Hair follicle dermal papilla cell (primary cell): Measurements from ENCODE around the gene ZDHHC18. TPM values are rescaled to one million over a fixed set of nuclear protein-coding genes. Genes with fewer than 3 reads are reported as not detected.

Source experiments
- small RNA-seq: library from RNA; depleted of rRNA; stranded (forward); fragments of <200 nt; gene quantifications from one replicate; pipeline ENCODE3, GENCODE V24; 2012
- total RNA-seq: library from RNA; depleted of rRNA; stranded (reverse); fragments of >200 nt; gene quantifications from 2 replicates; pipeline ENCODE4 v1.2.3, GENCODE V29; 2012

ZDHHC18 gene
- 19.1 and 20.8 TPM in 2 replicates for total RNA-seq

DNA sequence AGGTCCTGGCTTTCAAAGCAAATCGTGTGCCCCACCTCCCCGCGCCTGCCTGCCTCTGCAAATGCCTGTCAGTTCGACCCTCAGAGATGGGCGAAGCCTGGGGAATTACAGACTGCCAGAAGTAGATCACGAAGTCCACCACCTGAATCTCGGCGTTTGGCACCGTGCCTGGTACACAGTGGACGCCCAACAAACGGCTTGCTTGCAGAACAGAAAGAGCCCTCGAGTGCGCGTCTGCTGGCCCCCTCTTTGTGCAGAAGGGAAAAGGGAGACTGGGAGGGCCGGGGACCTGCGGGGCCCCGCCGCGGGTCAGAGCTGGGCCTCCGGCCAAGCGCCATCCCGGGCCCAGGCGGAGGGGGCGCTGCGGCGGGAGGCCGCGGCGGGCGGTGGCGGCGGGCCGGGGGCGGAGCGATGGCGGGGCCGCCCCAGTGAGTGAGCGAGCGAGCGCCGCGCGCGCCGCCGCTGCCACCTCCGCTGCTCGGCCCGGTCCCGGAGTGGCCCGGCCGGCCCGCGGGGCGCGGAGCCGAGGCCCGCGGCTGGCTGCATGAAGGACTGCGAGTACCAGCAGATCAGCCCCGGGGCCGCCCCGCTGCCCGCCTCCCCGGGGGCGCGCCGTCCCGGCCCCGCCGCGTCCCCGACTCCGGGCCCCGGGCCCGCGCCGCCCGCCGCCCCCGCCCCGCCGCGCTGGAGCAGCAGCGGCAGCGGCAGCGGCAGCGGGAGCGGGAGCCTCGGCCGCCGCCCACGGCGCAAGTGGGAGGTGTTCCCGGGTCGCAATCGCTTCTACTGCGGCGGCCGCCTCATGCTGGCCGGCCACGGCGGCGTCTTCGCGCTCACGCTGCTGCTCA lies at the start of gene ZDHHC18:
TSS of gene ZDHHC18 (plus strand) at position 428 of the 845 bp plus-strand sequence. CDS start at position 545, 117 bp downstream.

DNA sequence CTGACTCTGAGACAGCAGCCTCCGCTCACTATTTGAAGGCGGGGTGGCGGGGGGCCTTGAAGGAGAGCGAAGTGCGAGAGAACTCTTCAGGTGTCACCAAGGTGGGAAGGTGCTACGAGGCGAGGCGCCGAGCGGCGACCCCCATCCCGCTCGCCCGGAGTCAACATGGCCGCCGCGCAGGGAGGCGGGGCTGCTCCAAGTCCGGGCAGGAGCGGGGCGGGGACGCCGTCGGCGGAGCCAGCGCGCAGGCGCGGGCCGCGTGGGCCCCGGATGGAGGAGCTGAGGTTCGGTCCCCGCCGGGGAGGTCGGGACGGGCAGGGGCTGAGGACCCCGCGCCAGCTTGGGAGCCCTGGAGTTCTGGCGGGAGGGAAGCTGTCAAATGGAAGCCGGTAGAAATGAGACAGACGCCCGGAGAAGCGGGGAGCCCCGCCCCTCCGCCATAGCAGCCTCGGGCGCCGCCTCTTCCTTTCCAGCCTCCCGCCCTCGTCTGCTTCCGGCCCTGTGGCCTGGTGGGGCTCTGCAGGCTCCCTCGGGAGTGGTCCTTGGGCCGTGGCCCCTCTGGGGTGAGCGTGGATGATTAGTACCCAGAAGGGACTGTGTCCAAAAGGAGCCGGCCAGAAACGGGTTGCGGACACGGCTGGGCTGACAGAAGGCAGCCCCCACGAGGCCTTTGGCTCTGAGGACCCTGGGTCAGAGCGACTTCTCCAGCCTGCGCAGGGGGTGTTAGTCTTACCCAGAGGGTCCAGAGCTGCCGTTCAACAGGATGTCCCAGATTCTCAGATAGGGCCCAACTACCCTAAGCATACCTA lies 38.6 kb upstream of the ZDHHC18 start, which contains the start of gene PIGV:
TSS of gene PIGV (plus strand) at position 245 of the 809 bp plus-strand sequence. CDS start 2,866 bp downstream, outside the sequence.

DNA sequence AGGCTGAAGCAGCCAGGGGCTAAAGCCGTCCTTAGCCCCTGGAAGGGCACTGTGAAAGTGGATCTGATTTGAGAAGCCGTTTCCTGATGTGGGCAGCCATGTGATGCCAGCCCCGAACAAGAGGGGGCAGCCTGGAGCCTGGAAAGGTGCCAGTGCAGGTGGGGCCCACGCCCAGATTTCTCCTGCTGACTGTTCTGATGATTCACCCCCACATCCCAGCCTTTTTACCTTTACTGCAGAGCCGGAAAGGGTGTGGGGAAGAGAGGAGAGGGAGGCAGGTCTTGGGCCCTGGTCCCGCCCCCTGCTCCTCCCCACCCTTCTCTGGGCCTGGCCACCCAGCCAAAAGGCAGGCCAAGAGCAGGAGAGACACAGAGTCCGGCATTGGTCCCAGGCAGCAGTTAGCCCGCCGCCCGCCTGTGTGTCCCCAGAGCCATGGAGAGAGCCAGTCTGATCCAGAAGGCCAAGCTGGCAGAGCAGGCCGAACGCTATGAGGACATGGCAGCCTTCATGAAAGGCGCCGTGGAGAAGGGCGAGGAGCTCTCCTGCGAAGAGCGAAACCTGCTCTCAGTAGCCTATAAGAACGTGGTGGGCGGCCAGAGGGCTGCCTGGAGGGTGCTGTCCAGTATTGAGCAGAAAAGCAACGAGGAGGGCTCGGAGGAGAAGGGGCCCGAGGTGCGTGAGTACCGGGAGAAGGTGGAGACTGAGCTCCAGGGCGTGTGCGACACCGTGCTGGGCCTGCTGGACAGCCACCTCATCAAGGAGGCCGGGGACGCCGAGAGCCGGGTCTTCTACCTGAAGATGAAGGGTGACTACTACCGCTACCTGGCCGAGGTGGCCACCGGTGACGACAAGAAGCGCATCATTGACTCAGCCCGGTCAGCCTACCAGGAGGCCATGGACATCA lies 36.5 kb downstream of the ZDHHC18 start, which contains the start of gene SFN:
TSS of gene SFN (plus strand) at position 369 of the 904 bp plus-strand sequence. CDS start at position 433, 64 bp downstream.

GRCh38 chr1:26889551-26890466 lies 63.3 kb downstream of the ZDHHC18 start, which contains the start of gene GPN2:
Gene GPN2, minus strand, starts transcription at chr1:26890283. Its CDS starts 187 bp downstream, at chr1:26890096.

GRCh38 chr1:26900001-26900814 lies 73.7 kb downstream of the ZDHHC18 start, which contains the start of gene GPATCH3:
Gene GPATCH3, minus strand, starts transcription at chr1:26900467. Its CDS starts 25 bp downstream, at chr1:26900442.

Small RNAs within 50 kb of the gene (small RNA-seq; reads per million reads assigned to genes)
- gene RN7SL165P, result not detected

Other genes with a start within 250 kb of the ZDHHC18 start
- gene ARID1A, start 130.7 kb upstream of the ZDHHC18 start, total RNA-seq, result 26.8 and 29.0 TPM in 2 replicates
- 15.4 and 20.1 TPM in 2 replicates for gene PIGV, start 38.7 kb upstream of the ZDHHC18 start, total RNA-seq
- gene SFN, start 36.5 kb downstream of the ZDHHC18 start, total RNA-seq, result 1.3 and 1.5 TPM in 2 replicates
- gene GPN2, start 63.6 kb downstream of the ZDHHC18 start, total RNA-seq, result 8.5 and 9.7 TPM in 2 replicates
- 9.4 and 9.5 TPM in 2 replicates for gene GPATCH3, start 73.8 kb downstream of the ZDHHC18 start, total RNA-seq
- gene NR0B2, start 87.3 kb downstream of the ZDHHC18 start, total RNA-seq, result not detected in 2 replicates
- 12.2 and 17.0 TPM in 2 replicates for gene NUDC, start 95.1 kb downstream of the ZDHHC18 start, total RNA-seq
- gene KDF1, start 133.8 kb downstream of the ZDHHC18 start, total RNA-seq, result under 0.01 TPM in 1 of 2 replicates, not detected in the other
- gene TRNP1, start 167.0 kb downstream of the ZDHHC18 start, total RNA-seq, result 45.1 and 71.4 TPM in 2 replicates
- 38.1 and 55.6 TPM in 2 replicates for gene TENT5B, start 186.2 kb downstream of the ZDHHC18 start, total RNA-seq